Uterus (tissue), 2 donors: ENCODE measurements around the gene KCTD1.

Experiments used
- POLR2A ChIP-seq, 2 donors: fragments of 450-650 bp; IDR thresholded peaks; one replicate each; pipeline ENCODE4 v1.6.1; 2016; ENCODE audit warnings: antibody characterized with exemption in 2 of 2, mild to moderate bottlenecking in 1 of 2, moderate library complexity in 1 of 2
- TF ChIP-seq, protein P1 (sequence below), 4 experiments: fragments of 200-600 bp in 2 of 4; fragments of 450-650 bp in 2 of 4; sonication (generic) in 2 of 4; IDR thresholded peaks; one replicate each; pipeline ENCODE4 v1.5.1; 2016 to 2019; ENCODE audit warnings: antibody characterized with exemption in 4 of 4, mild to moderate bottlenecking in 2 of 4, moderate library complexity in 1 of 4

DNA sequence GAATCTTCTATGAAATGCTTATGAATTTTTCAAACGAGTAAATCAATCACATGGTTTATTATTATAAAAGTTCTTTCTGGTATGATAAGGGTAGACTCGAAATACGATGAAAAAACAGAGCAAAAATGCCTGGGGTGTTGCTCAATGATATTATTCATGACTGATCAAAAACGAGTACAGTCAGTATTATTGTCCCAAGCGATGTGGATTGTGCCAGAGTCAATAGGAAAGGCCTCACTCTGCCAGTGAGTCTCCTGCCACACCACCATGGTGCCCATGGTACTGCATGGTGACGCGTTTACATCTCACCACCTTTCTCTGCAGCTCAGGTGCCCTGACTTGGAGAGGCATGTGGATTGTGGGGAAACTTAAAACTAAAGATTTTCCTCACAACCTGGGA is 58.5 kb downstream of the KCTD1 start:
- TF ChIP-seq, protein P1, sequence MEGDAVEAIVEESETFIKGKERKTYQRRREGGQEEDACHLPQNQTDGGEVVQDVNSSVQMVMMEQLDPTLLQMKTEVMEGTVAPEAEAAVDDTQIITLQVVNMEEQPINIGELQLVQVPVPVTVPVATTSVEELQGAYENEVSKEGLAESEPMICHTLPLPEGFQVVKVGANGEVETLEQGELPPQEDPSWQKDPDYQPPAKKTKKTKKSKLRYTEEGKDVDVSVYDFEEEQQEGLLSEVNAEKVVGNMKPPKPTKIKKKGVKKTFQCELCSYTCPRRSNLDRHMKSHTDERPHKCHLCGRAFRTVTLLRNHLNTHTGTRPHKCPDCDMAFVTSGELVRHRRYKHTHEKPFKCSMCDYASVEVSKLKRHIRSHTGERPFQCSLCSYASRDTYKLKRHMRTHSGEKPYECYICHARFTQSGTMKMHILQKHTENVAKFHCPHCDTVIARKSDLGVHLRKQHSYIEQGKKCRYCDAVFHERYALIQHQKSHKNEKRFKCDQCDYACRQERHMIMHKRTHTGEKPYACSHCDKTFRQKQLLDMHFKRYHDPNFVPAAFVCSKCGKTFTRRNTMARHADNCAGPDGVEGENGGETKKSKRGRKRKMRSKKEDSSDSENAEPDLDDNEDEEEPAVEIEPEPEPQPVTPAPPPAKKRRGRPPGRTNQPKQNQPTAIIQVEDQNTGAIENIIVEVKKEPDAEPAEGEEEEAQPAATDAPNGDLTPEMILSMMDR (IDR thresholded peaks at IDR 0.05), result no peak
- TF ChIP-seq POLR2A (IDR thresholded peaks at IDR 0.05), result no peak
